Right cardiac atrium (tissue), 5 donors: ENCODE results near the gene SFXN1. TPM values are rescaled to one million over a fixed set of nuclear protein-coding genes. Genes with fewer than 3 reads are reported as not detected.

Source experiments
- ATAC-seq, 2 donors: fragments of 200-7000 bp; cut with Tn5 transposase; one replicate each; pipeline versions ENCODE4 v1.8.0 to v1.9.1; 2020; ENCODE audit warnings: moderate library complexity in 2 of 2, mild to moderate bottlenecking in 1 of 2
- DNase-seq, 3 donors: peaks; one replicate each; pipeline ENCODE4 v3.0.0-alpha.2; 2020
- H3K27ac ChIP-seq: one replicate; pipeline ENCODE4 v1.5.1; 2013; ENCODE audit warnings: mild to moderate bottlenecking, low read length, control low read depth, moderate library complexity
- H3K27me3 ChIP-seq: one replicate; pipeline ENCODE4 v1.6.1; 2013; ENCODE audit not compliant: control insufficient read depth, insufficient read depth
- H3K4me1 ChIP-seq: one replicate; pipeline ENCODE4 v1.6.1; 2013; ENCODE audit warnings: low read length; ENCODE audit not compliant: control insufficient read depth, insufficient read depth
- H3K4me3 ChIP-seq: one replicate; pipeline ENCODE4 v1.5.1; 2013; ENCODE audit warnings: low read length, control low read depth
- H3K9me3 ChIP-seq: one replicate; pipeline ENCODE4 v1.6.1; 2013; ENCODE audit warnings: low read length; ENCODE audit not compliant: control insufficient read depth
- WGBS: extraction: QIAGEN DNeasy Blood & Tissue Kit; methylation state at CpG from one replicate; pipeline ENCODE4 v1.1.7; 2013; 5-methylcytosine and 5-hydroxymethylcytosine counted together
- intact Hi-C, 4 donors: fragments of 100-400 bp; cut with DNase I; formaldehyde crosslinking; loops; one replicate each; pipeline versions ENCODE4 v1.11.0 to v1.14.0; 2022 to 2023
- polyA plus RNA-seq: library from polyadenylated mRNA; stranded (reverse); fragments of 200-250 nt; gene quantifications from one replicate; pipeline ENCODE4 v1.2.3, GENCODE V29; 2013
- total RNA-seq, 4 donors: library from RNA; stranded (reverse); fragmentation: NEBNext Ultra II Directional; extraction: Animal tissue kit (Norgen Biotek cat#: 25700); gene quantifications; one replicate each; pipeline ENCODE4 v1.2.1, GENCODE V29; 2021
- donor health status: healthy with polysubstance abuse.
- donor health status: DM: no; HTN: yes; CAD: no.
- donor health status: DM: no; HTN: no; CAD: no.
- donor health status: DM: no; HTN: yes; CAD: no; lungs with severe emphysema.
- donor health status: DM: yes; HTN: yes; CAD: no.

SFXN1 gene
- total and polyA plus RNA-seq, 5 donors: 14.7 to 37.6 (median 35.1) TPM

DNA sequence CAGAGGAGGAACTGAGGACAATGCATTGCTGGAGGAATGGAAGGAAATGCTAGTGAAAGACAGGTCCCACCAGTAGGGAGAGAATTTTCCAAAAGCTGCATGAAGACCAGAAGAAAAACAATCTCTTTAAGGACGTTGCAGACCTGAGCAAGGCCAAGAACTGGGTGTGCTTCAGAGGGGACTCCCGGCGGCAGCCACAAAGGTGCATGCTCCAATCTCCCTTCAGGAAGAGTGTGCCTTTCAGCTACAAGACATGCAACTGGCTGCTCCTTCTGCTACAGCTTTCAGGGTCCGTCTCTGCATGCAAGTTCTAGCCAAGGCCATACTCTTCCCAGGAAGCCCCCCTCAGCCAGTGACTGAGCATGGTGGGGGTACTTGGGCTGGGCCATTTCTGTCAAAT, 62.9 kb downstream of the SFXN1 start:
- Histone ChIP-seq H3K4me1 (peaks cover 4% of the 10 kb centered on the region), H3K9me3 (no peaks in the 10 kb centered on the region), H3K27ac (no peak overlapping the region), H3K4me3 (no peak overlapping the region), H3K27me3 (no peaks in the 10 kb centered on the region)
- intact Hi-C loops: loop anchor here in 1 of 4 donors (5.0 kb wide), 1 partner anchor 171 kb away; no protein-coding TSS in a partner anchor
- ATAC-seq (no peak), DNase-seq (no peak)
- WGBS: 60% methylated on average over 4 of the region's 4 CpGs

DNA sequence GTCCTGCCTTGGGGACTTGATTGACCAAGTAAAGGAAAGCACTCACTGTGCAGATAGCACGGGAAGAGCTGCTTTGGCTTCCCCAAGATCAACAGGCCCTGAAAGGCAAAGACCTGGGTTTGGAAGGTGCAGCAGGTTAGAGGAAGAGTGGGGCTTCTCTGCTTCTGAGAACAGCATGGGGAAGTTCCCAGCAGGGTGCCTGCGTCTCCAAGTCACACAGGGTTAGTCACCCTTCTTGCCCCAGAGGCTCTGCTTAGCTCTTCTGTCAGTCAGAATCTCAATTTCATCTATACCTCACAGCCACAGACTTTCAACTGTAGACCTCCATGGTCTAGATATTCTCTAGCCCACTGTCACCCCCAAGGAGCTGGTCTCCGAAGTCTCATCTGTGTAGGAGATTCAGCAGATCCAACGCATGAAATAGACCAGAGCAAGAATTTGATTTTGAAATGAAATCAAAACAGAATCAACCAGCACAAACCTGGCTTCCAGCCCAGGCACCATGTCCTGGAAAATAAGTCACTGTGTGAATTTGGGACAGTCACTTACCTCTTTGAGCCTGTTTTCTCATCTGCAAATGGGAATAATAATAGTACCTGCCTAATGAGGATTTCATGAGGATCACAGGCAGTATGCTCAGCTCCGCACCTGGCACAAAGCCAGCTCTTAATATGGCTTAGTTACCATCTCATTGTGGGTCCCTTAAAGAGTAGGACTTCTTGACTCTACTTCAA, 64.0 kb downstream of the SFXN1 start:
- intact Hi-C loops: loop anchor here in 1 of 4 donors (5.0 kb wide), 1 partner anchor 170 kb away; no protein-coding TSS in a partner anchor

GRCh38 chr5:175542966-175543235, 64.5 kb downstream of the SFXN1 start:
- no peak overlapping the region for H3K27ac ChIP-seq
- H3K4me3 ChIP-seq: no peak overlapping the region
- H3K4me1 ChIP-seq: peaks cover 4% of the 10 kb centered on the region
- no peaks in the 10 kb centered on the region for H3K27me3 ChIP-seq
- WGBS: 72% methylated on average over 1 of the region's 1 CpG
- intact Hi-C loops: loop anchor here in 1 of 4 donors (5.0 kb wide), 1 partner anchor 169 kb away; no protein-coding TSS in a partner anchor
- no peak for DNase-seq
- ATAC-seq: no peak
- H3K9me3 ChIP-seq: no peaks in the 10 kb centered on the region

More for the DNA sequence above, 64.0 kb downstream of the SFXN1 start:
- H3K4me3 ChIP-seq: no peak overlapping the region
- WGBS: 40% methylated on average over 5 of the region's 5 CpGs
- no peaks in the 10 kb centered on the region for H3K9me3 ChIP-seq
- H3K27me3 ChIP-seq: no peaks in the 10 kb centered on the region
- no peak for ATAC-seq
- DNase-seq: no peak
- no peak overlapping the region for H3K27ac ChIP-seq
- peaks cover 4% of the 10 kb centered on the region for H3K4me1 ChIP-seq

- ATAC-seq (no peak), DNase-seq (no peak)
- Histone ChIP-seq H3K4me1 (peaks cover 4% of the 10 kb centered on the region), H3K9me3 (no peaks in the 10 kb centered on the region), H3K27ac (no peak overlapping the region), H3K27me3 (no peaks in the 10 kb centered on the region), H3K4me3 (no peak overlapping the region)
- 85% methylated on average over 1 of the region's 1 CpG for WGBS
- intact Hi-C loops: loop anchor here in 1 of 4 donors (5.0 kb wide), 1 partner anchor 168 kb away; no protein-coding TSS in a partner anchor
Observed at GRCh38 chr5:175544108-175544511, 65.8 kb downstream of the SFXN1 start.

DNA sequence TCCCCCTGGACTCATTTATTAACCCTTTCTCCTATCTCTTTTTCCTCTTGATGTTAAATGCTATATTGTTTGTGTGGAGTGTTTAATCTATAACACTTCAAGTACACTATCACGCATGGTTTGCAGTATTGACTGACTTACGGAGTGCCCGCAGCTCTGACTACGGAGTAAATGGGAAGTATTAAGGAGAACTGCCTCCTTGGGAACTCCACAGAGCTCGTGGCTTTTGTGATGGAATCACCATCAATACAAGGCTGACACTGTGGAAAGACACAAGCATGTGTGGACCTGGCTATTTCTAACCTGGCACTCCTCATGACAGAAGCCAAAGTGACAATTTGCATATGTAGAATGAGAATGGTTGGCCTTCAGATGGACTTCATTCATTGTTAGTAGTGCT, 66.2 kb downstream of the SFXN1 start:
- H3K27me3 ChIP-seq: no peaks in the 10 kb centered on the region
- no peak for DNase-seq
- no peak for ATAC-seq
- H3K4me3 ChIP-seq: no peak overlapping the region
- peaks cover 4% of the 10 kb centered on the region for H3K4me1 ChIP-seq
- no peak overlapping the region for H3K27ac ChIP-seq
- H3K9me3 ChIP-seq: no peaks in the 10 kb centered on the region
- WGBS: 83% methylated on average over 5 of the region's 5 CpGs
- intact Hi-C loops: loop anchor here in 1 of 4 donors (5.0 kb wide), 1 partner anchor 168 kb away; no protein-coding TSS in a partner anchor

DNA sequence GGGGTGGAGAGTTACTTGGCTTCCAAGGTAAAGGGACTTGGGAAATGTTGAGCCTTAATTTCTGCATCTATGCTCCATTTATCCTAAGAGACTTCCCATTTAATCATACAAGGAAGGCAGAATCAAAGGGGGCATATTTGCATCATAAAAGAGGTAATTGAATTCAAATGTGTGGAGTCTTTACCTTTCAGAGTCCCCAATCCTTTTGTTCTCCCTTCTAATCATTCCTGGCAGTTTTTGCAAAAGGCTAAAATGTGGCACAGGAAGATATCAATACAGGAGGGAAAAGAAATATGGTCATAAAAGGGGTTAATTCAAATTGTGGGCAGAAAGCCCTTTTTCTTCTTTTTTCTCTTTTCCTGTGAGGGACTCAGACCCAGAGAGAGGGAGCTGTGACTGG, 69.5 kb downstream of the SFXN1 start:
- Histone ChIP-seq H3K9me3 (no peaks in the 10 kb centered on the region), H3K4me3 (no peak overlapping the region), H3K27ac (no peak overlapping the region), H3K27me3 (no peaks in the 10 kb centered on the region), H3K4me1 (no peaks in the 10 kb centered on the region)
- ATAC-seq (no peak), DNase-seq (no peak)
- intact Hi-C loops: no loop called here

- intact Hi-C loops: no loop called here
- Histone ChIP-seq H3K27ac (no peak overlapping the region), H3K4me1 (no peaks in the 10 kb centered on the region), H3K9me3 (no peaks in the 10 kb centered on the region), H3K27me3 (no peaks in the 10 kb centered on the region), H3K4me3 (no peak overlapping the region)
- ATAC-seq (no peak), DNase-seq (no peak)
- 60% methylated on average over 15 of the region's 15 CpGs for WGBS
Observed at GRCh38 chr5:175548626-175549311, 70.4 kb downstream of the SFXN1 start.

GRCh38 chr5:175550055-175550805, 71.9 kb downstream of the SFXN1 start:
- Histone ChIP-seq H3K27me3 (no peaks in the 10 kb centered on the region), H3K27ac (no peak overlapping the region), H3K4me1 (no peaks in the 10 kb centered on the region), H3K4me3 (no peak overlapping the region), H3K9me3 (no peaks in the 10 kb centered on the region)
- ATAC-seq (no peak), DNase-seq (no peak)
- intact Hi-C loops: no loop called here
- WGBS: 80% methylated on average over 4 of the region's 4 CpGs

- no peaks in the 10 kb centered on the region for H3K9me3 ChIP-seq
- ATAC-seq (no peak), DNase-seq (no peak)
- H3K4me3 ChIP-seq: no peak overlapping the region
- H3K27me3 ChIP-seq: no peaks in the 10 kb centered on the region
- no peaks in the 10 kb centered on the region for H3K4me1 ChIP-seq
- H3K27ac ChIP-seq: no peak overlapping the region
- intact Hi-C loops: no loop called here
- WGBS: 58% methylated on average over 4 of the region's 4 CpGs
Observed at GRCh38 chr5:175551266-175551665, 72.9 kb downstream of the SFXN1 start.

GRCh38 chr5:175554296-175554695, 75.9 kb downstream of the SFXN1 start:
- whole genome bisulfite sequencing: 87% methylated on average over 8 of the region's 8 CpGs
- ATAC-seq (no peak), DNase-seq (no peak)
- Histone ChIP-seq H3K4me1 (no peaks in the 10 kb centered on the region), H3K4me3 (no peak overlapping the region), H3K27ac (no peak overlapping the region), H3K9me3 (no peaks in the 10 kb centered on the region), H3K27me3 (no peaks in the 10 kb centered on the region)
- intact Hi-C loops: no loop called here

DNA sequence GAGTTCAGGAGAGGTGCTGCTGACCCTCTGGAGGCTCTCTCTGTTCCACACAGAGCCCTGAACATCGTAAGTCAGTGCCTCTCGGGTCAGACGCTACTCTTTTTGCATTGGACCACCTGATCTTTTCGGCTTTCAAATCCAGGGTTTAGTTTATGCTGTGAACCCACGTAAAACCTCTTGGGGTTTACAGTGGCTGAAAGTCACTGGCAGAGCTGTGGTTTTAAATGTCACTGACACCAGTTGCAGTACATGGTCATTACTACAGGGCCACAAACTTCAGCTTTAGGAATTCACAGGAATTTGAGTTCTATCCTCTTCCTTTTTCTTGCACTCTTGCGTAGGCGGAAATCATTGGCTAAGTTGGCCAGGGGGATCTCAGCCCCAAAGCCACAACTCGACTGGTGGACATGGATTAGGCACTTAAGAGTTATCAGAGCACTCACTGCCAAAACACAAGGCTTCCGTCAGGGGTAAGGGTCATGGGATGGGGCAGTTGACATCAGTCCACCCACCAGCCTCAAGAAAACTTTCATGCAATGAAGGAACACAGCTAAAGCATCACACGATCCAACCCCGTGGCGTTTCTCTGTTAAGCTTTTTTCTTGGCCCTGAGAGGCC, 76.9 kb downstream of the SFXN1 start:
- Histone ChIP-seq H3K4me1 (no peaks in the 10 kb centered on the region), H3K27ac (no peak overlapping the region), H3K9me3 (no peaks in the 10 kb centered on the region), H3K4me3 (no peak overlapping the region), H3K27me3 (no peaks in the 10 kb centered on the region)
- 78% methylated on average over 12 of the region's 12 CpGs for WGBS
- DNase-seq (no peak), ATAC-seq (no peak)
- intact Hi-C loops: no loop called here
